Activated CD4-positive, alpha-beta T cell treated with anti-CD3 and anti-CD28 coated beads, Interleukin-2, amount 10 ng/mL, durations not matched to agents 24 days and 14 days (primary cell): Measurements from ENCODE around the gene GRID2IP. TPM values are rescaled to one million over a fixed set of nuclear protein-coding genes. Genes with fewer than 3 reads are reported as not detected.
"Not testable (repeated sequence)": the region's sequence is repeated elsewhere in the genome, so short reads cannot be mapped to it uniquely, and the experiment has no call there.

ENCODE experiments used
- DNase-seq: peaks from one replicate; pipeline ENCODE4 v3.0.0; 2022
- H3K27ac Mint-ChIP-seq: one replicate; pipeline ENCODE4 v1.8.0; 2022; ENCODE audit warnings: mild to moderate bottlenecking, mixed read lengths
- H3K27me3 Mint-ChIP-seq: one replicate; pipeline ENCODE4 v1.8.0; 2022; ENCODE audit warnings: mixed read lengths
- H3K36me3 Mint-ChIP-seq: one replicate; pipeline ENCODE4 v1.8.0; 2022; ENCODE audit warnings: low read depth, mild to moderate bottlenecking, mixed read lengths
- H3K4me1 Mint-ChIP-seq: one replicate; pipeline ENCODE4 v1.8.0; 2021; ENCODE audit warnings: mixed read lengths
- H3K4me3 Mint-ChIP-seq: one replicate; pipeline ENCODE4 v1.8.0; 2022; ENCODE audit warnings: mild to moderate bottlenecking, moderate library complexity, mixed read lengths
- H3K9me3 Mint-ChIP-seq: one replicate; pipeline ENCODE4 v1.8.0; 2021; ENCODE audit warnings: mixed read lengths
- intact Hi-C: fragments of 100-400 bp; cut with micrococcal nuclease; formaldehyde crosslinking; loops from one replicate; pipeline ENCODE4 v1.15.1; 2023
- total RNA-seq: library from RNA; stranded (reverse); gene quantifications from 2 replicates; pipeline ENCODE4 v1.2.3, GENCODE V29; 2022

The GRID2IP gene
- total RNA-seq, 1 donor from 2014 or later = not detected

DNA sequence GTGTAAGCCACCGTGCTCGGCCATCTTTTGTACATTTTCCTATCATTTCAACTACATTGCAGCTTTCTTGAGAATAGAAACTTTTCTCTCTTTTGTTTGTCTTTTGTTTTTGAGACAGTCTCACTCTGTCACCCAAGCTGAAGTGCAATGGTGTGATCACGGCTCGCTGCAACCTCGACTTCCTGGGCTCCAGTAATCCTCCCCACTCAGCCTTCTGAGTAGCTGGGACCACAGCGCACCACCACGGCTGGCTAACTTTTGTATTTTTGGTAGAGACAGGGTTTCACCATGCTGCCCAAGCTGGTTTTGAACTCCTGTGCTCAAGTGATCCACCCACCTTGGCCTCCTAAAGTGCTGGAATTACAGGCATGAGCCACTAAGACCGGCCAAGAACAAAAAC, 72.2 kb downstream of the GRID2IP start:
- intact Hi-C loops = no loop called here
- Mint-ChIP-seq H3K4me1 (peaks cover 54% of the 10 kb centered on the region), H3K4me3 (peak overlapping the region; percentile 25), H3K9me3 (no peaks in the 10 kb centered on the region), H3K27me3 (no peaks in the 10 kb centered on the region), H3K27ac (peak overlapping the region; percentile 78), H3K36me3 (peaks cover 34% of the 10 kb centered on the region)
- peak; percentile 74 for DNase-seq

DNA sequence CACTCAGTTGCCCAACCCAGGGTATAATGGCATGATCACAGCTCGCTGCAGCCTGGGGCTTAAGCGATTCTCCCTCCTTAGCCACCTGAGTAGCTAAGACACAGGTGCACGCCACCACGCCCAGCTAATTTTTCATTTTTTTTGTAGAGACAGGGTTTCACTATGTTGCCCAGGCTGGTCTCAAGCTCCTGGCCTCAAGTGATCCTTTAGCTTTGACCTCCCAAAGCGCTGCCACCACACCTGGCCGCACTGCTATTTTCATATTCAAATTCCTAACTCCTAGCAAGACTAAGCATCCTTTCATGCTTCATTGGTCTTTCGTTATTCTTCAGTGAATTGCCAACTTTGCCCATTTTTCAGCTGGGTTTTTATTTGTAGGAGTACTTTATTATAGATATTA, 73.1 kb downstream of the GRID2IP start:
- intact Hi-C loops = no loop called here
- no peak for DNase-seq
- no peak overlapping the region for H3K27ac Mint-ChIP-seq
- peaks cover 54% of the 10 kb centered on the region for H3K4me1 Mint-ChIP-seq
- H3K36me3 Mint-ChIP-seq = peaks cover 34% of the 10 kb centered on the region
- no peaks in the 10 kb centered on the region for H3K9me3 Mint-ChIP-seq
- H3K4me3 Mint-ChIP-seq = no peak overlapping the region
- no peaks in the 10 kb centered on the region for H3K27me3 Mint-ChIP-seq

DNA sequence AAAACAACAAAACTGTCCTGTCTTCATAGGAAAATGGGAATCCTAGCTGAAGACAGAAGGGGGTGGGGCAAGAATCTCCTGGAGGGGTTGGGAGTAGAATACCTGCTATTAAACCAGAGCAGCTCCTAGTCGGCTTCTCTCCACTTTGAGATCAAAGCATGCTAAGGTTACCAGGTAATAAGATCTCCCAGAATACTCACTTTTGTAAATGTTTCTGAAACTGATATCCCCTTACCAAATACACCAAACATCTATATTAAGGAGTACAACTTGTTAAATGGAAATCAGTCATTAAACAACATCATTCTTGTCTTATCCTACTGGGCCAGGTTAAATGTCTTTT, 74.0 kb downstream of the GRID2IP start:
- Mint-ChIP-seq H3K36me3 (peaks cover 33% of the 10 kb centered on the region), H3K4me3 (no peak overlapping the region), H3K27me3 (no peaks in the 10 kb centered on the region), H3K4me1 (peaks cover 49% of the 10 kb centered on the region), H3K9me3 (no peaks in the 10 kb centered on the region), H3K27ac (no peak overlapping the region)
- intact Hi-C loops = no loop called here
- no peak for DNase-seq

DNA sequence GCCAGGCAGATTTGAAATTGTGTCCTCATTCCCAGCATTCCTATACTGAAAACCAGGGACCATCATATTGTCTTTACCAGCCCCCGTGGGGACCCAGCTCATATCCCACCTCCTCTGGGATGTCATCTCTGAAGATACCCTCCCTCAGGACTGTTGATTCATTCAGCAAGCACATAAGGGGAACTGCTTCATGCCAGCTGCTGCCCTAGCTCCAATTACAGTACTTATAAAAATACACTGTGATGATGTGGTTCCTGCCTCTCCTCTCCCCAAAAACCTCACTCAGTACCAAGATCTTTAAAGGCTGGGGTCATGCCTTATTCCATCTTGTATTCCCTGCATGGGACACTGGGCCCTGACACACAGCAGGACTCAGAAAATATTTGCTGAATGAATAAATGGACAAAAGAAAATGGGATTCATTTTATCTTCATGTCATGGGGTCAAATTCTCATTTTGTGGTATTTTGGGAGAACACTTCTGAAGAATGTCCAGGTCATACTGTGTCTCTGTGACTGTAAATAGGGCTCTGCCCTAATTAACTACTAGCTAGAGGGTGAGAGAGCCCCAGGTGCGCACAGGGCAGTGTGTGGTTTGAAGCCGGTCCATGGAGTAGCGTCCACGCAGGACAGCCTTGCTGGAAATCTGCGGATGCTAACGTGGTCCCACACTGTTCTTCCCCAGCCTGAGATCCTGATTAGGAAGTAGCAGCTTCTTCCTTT, 74.5 kb downstream of the GRID2IP start:
- Mint-ChIP-seq H3K27ac (peak overlapping the region; percentile 62), H3K36me3 (peaks cover 38% of the 10 kb centered on the region), H3K4me3 (no peak overlapping the region), H3K9me3 (no peaks in the 10 kb centered on the region), H3K27me3 (no peaks in the 10 kb centered on the region), H3K4me1 (peaks cover 48% of the 10 kb centered on the region)
- intact Hi-C loops = no loop called here
- DNase-seq = no peak

DNA sequence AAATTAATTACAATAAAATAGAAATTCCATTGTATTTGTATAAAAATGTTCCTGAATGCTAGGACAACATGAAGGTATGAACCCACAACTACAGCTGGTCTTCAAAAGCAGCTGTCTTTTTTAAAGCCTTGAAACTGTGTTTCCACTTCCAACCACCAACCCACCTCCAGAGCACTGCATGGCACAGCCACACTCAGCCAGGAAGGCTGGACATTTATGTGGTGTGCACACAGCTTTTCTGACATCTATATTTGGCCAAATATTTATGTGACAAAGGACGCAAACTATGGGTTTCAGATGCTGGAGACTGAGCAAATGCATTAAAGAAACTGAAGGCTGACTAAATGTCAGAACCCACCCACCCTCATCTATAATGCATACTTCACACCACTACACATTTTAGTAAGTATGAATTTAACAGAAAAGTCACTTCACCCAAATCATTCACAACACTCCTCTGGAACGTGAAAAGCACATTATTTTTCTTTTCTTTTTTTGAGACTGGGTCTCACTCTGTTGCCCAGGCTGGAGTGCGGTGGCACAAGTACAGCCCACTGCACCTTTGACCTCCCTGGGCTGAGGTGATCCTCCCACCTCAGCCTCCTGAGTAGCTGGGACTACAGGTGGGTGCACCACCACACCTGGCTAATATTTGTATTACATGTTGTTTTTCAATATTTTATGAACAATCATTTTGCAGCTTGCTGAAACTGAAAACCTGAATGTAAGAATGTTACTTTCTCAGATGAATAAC, 75.7 kb downstream of the GRID2IP start:
- peak overlapping the region; percentile 48 for H3K27ac Mint-ChIP-seq
- DNase-seq = no peak
- H3K4me3 Mint-ChIP-seq = no peak overlapping the region
- H3K9me3 Mint-ChIP-seq = no peaks in the 10 kb centered on the region
- peaks cover 39% of the 10 kb centered on the region for H3K4me1 Mint-ChIP-seq
- no peaks in the 10 kb centered on the region for H3K27me3 Mint-ChIP-seq
- intact Hi-C loops = no loop called here
- peaks cover 34% of the 10 kb centered on the region for H3K36me3 Mint-ChIP-seq

DNA sequence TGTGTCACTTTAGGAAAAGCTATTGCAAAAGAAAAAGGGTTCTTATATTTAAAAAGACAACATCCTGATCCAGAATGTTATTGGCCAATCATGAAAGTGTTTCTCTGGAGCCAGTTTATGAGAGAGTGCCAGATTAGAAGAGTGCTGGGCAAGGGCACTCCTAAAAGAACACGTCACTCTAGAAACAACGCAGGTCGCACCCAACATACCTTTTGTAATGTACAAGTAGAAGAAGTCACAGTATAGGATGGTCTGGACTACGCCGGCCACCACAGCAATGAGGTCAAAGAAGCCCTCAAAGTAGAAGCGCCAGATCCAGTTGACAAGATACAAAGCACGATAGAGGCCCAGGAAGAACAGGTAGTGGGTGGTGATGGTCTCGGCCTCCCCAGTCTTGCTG, 85.4 kb downstream of the GRID2IP start:
- Mint-ChIP-seq H3K27ac (no peak overlapping the region), H3K36me3 (peaks cover 62% of the 10 kb centered on the region)

DNA sequence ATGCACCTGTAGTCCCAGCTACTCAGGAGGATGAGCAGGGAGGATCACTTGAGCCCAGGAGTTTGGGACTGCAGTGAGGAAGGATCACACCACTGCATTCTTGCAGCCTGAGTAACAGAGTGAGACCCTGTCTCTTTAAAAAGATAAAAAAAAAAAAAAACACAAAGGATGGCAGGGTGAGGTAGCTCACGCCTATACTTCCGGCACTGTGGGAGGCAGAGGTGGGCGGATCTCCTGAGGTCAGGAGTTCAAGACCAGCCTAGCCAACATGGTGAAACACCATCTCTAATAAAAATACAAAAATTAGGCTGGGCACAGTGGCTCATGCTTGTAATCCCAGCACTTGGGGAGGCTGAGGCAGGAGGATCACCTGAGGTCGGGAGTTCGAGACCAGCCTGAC, 87.7 kb downstream of the GRID2IP start:
- H3K4me3 Mint-ChIP-seq, DNase-seq, H3K27ac Mint-ChIP-seq, H3K9me3 Mint-ChIP-seq, H3K4me1 Mint-ChIP-seq, intact Hi-C loops, H3K27me3 Mint-ChIP-seq: not testable (repeated sequence)
- H3K36me3 Mint-ChIP-seq = peaks cover 48% of the 10 kb centered on the region

More for the DNA sequence above, 85.4 kb downstream of the GRID2IP start:
- no peak overlapping the region for H3K4me3 Mint-ChIP-seq
- no peaks in the 10 kb centered on the region for H3K4me1 Mint-ChIP-seq
- no peaks in the 10 kb centered on the region for H3K9me3 Mint-ChIP-seq
- intact Hi-C loops = no loop called here
- H3K27me3 Mint-ChIP-seq = no peaks in the 10 kb centered on the region
- DNase-seq = no peak

DNA sequence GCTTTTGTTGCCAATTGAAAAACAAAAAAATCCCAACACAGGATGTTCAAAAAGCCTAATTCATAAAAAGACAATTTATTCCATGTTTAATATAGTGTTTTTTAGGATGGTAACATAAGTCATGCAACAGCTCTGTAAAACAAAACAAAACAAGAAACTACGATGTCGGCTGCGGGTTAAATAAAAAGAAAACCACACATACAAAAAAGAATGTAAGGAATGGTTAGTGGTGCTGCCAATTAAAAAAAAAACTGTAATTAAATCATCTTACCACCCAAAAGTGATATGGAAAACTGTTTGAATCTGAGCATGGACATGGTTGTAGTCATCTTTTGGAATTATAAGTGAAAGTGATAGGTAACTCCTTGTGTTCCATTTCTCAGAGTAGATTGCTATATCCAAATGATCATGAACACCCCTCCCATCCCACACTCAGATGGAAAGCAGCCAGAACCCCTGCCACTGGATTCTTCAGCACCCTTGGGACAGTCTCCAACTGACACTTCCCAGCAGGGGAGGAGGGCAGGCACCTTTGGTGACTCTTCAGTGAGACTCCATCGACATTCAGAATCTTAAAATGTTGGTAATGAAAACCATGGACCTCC, 89.2 kb downstream of the GRID2IP start:
- Mint-ChIP-seq H3K9me3 (no peaks in the 10 kb centered on the region), H3K4me3 (no peak overlapping the region), H3K27ac (no peak overlapping the region), H3K27me3 (no peaks in the 10 kb centered on the region), H3K4me1 (no peaks in the 10 kb centered on the region), H3K36me3 (peaks cover 39% of the 10 kb centered on the region)
- intact Hi-C loops = no loop called here
- DNase-seq = no peak

DNA sequence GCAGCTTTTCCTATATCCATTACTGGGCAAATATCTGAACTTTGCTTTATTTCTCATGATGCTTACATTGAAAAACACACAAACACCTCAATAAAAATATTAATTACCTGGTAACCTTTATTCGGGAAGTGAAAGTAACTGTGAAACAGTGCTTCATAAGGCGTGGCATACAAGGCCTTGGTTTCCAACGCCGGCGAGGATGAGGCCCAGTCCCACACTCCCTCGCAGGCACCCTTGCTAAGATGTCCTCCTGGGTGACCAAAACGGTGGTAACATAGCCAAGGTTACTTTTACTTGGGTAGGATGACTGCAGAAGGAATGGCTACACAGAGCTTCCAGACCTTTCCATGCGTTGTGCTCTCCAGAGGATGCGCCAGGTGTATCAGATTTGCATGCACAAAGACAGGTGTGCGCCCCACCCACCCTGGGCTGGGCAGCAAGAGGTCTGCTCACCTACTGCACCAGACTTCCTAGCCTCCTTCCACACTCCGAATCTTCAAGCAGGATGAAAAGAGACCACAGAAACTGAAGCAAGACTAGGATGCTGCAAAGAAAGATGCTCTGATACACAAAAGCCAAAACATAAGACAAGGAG, 90.2 kb downstream of the GRID2IP start:
- DNase-seq = no peak
- no peak overlapping the region for H3K4me3 Mint-ChIP-seq
- peak overlapping the region; percentile 2 for H3K27ac Mint-ChIP-seq
- peaks cover 29% of the 10 kb centered on the region for H3K36me3 Mint-ChIP-seq
- intact Hi-C loops = no loop called here
- no peaks in the 10 kb centered on the region for H3K4me1 Mint-ChIP-seq
- H3K27me3 Mint-ChIP-seq = no peaks in the 10 kb centered on the region
- no peaks in the 10 kb centered on the region for H3K9me3 Mint-ChIP-seq

DNA sequence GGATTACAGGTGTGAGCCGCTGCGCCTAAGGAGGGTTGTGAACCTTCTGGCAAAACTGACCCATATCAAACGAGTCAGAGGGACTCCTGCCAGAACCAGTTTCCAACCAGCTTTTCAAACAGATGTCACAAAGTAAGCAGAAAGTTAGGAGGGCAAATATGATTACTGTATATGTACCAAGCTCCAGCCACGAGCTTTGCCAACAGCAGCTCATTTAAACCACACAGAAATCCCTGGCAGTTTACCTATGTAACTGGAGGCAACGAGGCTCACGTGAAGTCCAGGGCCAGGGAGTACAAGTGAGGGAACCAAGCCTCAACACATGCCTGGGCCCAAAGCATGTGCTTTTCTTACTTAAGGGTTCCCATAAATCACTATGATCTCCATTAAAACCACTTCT, 91.0 kb downstream of the GRID2IP start:
- no peak overlapping the region for H3K27ac Mint-ChIP-seq

DNA sequence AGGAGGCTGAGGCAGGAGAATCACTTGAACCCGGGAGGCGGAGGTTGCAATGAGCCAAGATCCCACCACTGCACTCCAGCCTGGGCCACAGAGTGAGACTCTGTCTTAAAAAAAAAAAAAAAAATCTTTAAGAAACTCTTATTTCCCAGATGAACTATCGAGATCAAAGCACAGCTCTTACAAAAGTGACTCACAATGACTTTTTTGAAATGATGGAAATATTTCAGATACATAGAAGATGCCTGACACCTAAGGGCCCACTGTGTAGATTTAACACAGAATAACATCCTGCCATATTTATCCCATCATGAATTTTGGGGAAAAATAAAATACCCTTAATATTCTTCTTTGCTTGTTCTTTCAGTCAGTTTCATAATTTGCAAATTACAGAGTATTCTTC, 92.6 kb downstream of the GRID2IP start:
- DNase-seq, H3K27me3 Mint-ChIP-seq, H3K4me1 Mint-ChIP-seq, H3K27ac Mint-ChIP-seq, H3K4me3 Mint-ChIP-seq, H3K9me3 Mint-ChIP-seq, intact Hi-C loops: not testable (repeated sequence)
- H3K36me3 Mint-ChIP-seq = peaks cover 18% of the 10 kb centered on the region

More for the DNA sequence above, 91.0 kb downstream of the GRID2IP start:
- Mint-ChIP-seq H3K9me3 (no peaks in the 10 kb centered on the region), H3K4me1 (no peaks in the 10 kb centered on the region), H3K36me3 (peaks cover 22% of the 10 kb centered on the region), H3K27me3 (no peaks in the 10 kb centered on the region), H3K4me3 (no peak overlapping the region)
- intact Hi-C loops = no loop called here
- DNase-seq = no peak

DNA sequence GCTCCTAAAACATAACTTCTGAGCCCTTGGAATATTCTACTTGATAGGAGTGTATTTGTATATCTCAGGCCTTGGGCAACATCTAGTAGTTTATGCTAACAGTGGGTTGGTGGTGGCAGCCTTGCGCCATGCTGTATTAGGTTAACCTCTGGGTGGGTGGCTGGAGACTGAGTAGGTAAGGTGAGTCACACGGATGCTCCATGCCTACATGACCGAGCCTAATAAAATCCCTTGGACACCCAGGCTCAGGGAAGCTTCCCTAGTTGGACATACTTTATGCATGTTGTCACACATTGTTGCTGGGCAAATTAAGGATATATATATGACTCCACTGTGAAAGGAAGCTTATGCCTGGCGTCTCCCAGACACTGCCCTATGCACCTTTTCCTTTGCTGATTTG, 97.5 kb downstream of the GRID2IP start:
- intact Hi-C loops = no loop called here
- no peak overlapping the region for H3K4me3 Mint-ChIP-seq
- no peaks in the 10 kb centered on the region for H3K27me3 Mint-ChIP-seq
- H3K27ac Mint-ChIP-seq = no peak overlapping the region
- H3K4me1 Mint-ChIP-seq = no peaks in the 10 kb centered on the region
- no peak for DNase-seq
- no peaks in the 10 kb centered on the region for H3K9me3 Mint-ChIP-seq
- H3K36me3 Mint-ChIP-seq = no peaks in the 10 kb centered on the region

DNA sequence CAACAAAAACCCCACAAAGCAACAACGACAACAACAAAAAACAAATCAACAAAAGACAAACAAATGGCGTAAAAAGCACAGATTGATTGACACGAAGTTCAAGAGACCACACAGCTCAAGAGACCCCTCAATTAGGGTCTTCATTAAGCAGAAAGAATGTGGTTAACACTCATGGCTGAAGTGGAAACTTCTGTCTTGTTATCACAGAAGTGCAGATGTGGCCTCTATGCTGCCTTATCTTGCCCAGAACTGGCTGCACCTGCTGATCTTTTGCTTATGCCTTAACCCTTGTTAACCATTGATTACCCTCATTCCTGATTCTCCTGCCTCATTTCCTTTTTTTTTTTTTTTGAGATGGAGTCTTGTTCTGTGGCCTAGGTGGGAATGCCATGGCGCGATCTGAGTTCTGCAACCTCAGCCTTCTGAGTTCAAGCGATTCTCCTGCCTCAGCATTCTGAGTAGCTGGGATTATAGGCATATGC, 100.0 kb downstream of the GRID2IP start:
- no peaks in the 10 kb centered on the region for H3K9me3 Mint-ChIP-seq
- intact Hi-C loops = no loop called here
- no peaks in the 10 kb centered on the region for H3K27me3 Mint-ChIP-seq
- DNase-seq = no peak
- no peak overlapping the region for H3K4me3 Mint-ChIP-seq
- peaks cover 5% of the 10 kb centered on the region for H3K4me1 Mint-ChIP-seq
- no peak overlapping the region for H3K27ac Mint-ChIP-seq
- peaks cover 3% of the 10 kb centered on the region for H3K36me3 Mint-ChIP-seq

DNA sequence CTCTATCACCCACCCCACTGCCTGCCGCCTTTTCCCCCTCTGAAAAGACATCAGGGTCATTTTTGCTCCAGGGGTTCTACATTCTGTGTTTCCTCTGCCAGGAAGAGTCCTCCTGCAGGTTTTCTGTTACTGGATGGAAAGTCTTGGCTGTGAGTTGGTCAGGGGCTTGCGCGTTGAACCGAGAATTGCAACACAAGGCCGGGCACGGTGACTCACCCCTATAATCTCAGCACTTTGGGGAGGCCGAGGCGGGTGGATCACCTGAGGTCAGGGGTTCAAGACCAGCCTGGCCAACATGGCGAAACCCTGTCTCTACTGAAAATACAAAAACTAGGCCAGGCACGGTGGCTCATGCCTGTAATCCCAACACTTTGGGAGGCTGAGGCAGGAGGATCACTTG, 100.7 kb downstream of the GRID2IP start:
- H3K27me3 Mint-ChIP-seq, DNase-seq, intact Hi-C loops, H3K36me3 Mint-ChIP-seq, H3K27ac Mint-ChIP-seq, H3K4me1 Mint-ChIP-seq, H3K4me3 Mint-ChIP-seq, H3K9me3 Mint-ChIP-seq: not testable (repeated sequence)
